ENCODE measurements around the gene FLNC.

Gene FLNC

GRCh38 chr7:128830231-128831177 lies at the start of gene FLNC:
TSS of gene FLNC (plus strand) at chr7:128830406. CDS start at chr7:128830638, 232 bp downstream.
- no peak for DNase-seq (ENCODE audit: low read depth)

GRCh38 chr7:128781126-128781525 lies 49.1 kb upstream of the FLNC start:
- DNase-seq (ENCODE audit: low read depth) = no peak

GRCh38 chr7:128781851-128782250 lies 48.4 kb upstream of the FLNC start:
- no peak for DNase-seq (ENCODE audit: low read depth)

- no peak for DNase-seq (ENCODE audit: low read depth)
Observed at GRCh38 chr7:128783143-128783861, 46.9 kb upstream of the FLNC start.

- no peak for DNase-seq (ENCODE audit: low read depth)
Observed at GRCh38 chr7:128785738-128786137, 44.5 kb upstream of the FLNC start.

GRCh38 chr7:128788446-128789412 lies 41.5 kb upstream of the FLNC start:
- DNase-seq (ENCODE audit: low read depth) = no peak

- no peak for DNase-seq (ENCODE audit: low read depth)
Observed at GRCh38 chr7:128790315-128791041, 39.7 kb upstream of the FLNC start.

- peak; percentile 35 for DNase-seq (ENCODE audit: low read depth)
Observed at GRCh38 chr7:128791121-128791971, 38.9 kb upstream of the FLNC start, which contains the start of gene CCDC136. TSS of gene CCDC136 (plus strand) at chr7:128791968. CDS start at chr7:128792412, 444 bp downstream.

GRCh38 chr7:128791972-128792327 lies 38.3 kb upstream of the FLNC start:
- DNase-seq (ENCODE audit: low read depth) = no peak

- DNase-seq (ENCODE audit: low read depth) = no peak
Observed at GRCh38 chr7:128792471-128793180, 37.6 kb upstream of the FLNC start.

- no peak for DNase-seq (ENCODE audit: low read depth)
Observed at GRCh38 chr7:128793181-128793547, 37.0 kb upstream of the FLNC start.

GRCh38 chr7:128794020-128794419 lies 36.2 kb upstream of the FLNC start:
- DNase-seq (ENCODE audit: low read depth) = no peak

- no peak for DNase-seq (ENCODE audit: low read depth)
Observed at GRCh38 chr7:128794436-128794835, 35.8 kb upstream of the FLNC start.

- no peak for DNase-seq (ENCODE audit: low read depth)
Observed at GRCh38 chr7:128795129-128795528, 35.1 kb upstream of the FLNC start.

- DNase-seq (ENCODE audit: low read depth) = no peak
Observed at GRCh38 chr7:128796327-128796726, 33.9 kb upstream of the FLNC start.

GRCh38 chr7:128799451-128799850 lies 30.8 kb upstream of the FLNC start:
- no peak for DNase-seq (ENCODE audit: low read depth)

- DNase-seq (ENCODE audit: low read depth) = no peak
Observed at GRCh38 chr7:128800567-128800966, 29.6 kb upstream of the FLNC start.

GRCh38 chr7:128801003-128801402 lies 29.2 kb upstream of the FLNC start:
- no peak for DNase-seq (ENCODE audit: low read depth)

GRCh38 chr7:128801667-128802418 lies 28.4 kb upstream of the FLNC start:
- no peak for DNase-seq (ENCODE audit: low read depth)
